IPS DF 6.9 (cell line): ENCODE measurements around the gene RAI14.
"Not testable (repeated sequence)": the region's sequence is repeated elsewhere in the genome, so short reads cannot be mapped to it uniquely, and the experiment has no call there.

ENCODE experiments used
- DNase-seq: peaks from one replicate; pipeline ENCODE4 v3.0.0-alpha.2; 2013; ENCODE audit warnings: low read depth, low spot score
- H3K27ac ChIP-seq: one replicate; pipeline ENCODE4 v1.5.1; 2013; ENCODE audit warnings: low read length, control low read depth
- H3K27me3 ChIP-seq: 2 replicates; pipeline ENCODE4 v1.6.1; 2013; ENCODE audit warnings: mild to moderate bottlenecking, low read length; ENCODE audit not compliant: control insufficient read depth, insufficient read depth
- H3K36me3 ChIP-seq: 2 replicates; pipeline ENCODE4 v1.6.1; 2013; ENCODE audit warnings: low read length; ENCODE audit not compliant: control insufficient read depth, insufficient read depth
- H3K4me1 ChIP-seq: 2 replicates; pipeline ENCODE4 v1.6.1; 2013; ENCODE audit warnings: low read length; ENCODE audit not compliant: control insufficient read depth, insufficient read depth
- H3K4me3 ChIP-seq: 2 replicates; pipeline ENCODE4 v1.5.1; 2013; ENCODE audit warnings: mild to moderate bottlenecking, low read length
- H3K9me3 ChIP-seq: 2 replicates; pipeline ENCODE4 v1.6.1; 2013; ENCODE audit warnings: low read length, inconsistent platforms; ENCODE audit not compliant: control insufficient read depth, insufficient read depth
- WGBS: extraction: QIAGEN DNeasy Blood & Tissue Kit; methylation state at CpG from one replicate; pipeline ENCODE4 v1.1.7; 2013; ENCODE audit warnings: mixed read lengths, missing lambda C conversion rate; ENCODE audit not compliant: insufficient read length, insufficient coverage; 5-methylcytosine and 5-hydroxymethylcytosine counted together

Gene RAI14

DNA sequence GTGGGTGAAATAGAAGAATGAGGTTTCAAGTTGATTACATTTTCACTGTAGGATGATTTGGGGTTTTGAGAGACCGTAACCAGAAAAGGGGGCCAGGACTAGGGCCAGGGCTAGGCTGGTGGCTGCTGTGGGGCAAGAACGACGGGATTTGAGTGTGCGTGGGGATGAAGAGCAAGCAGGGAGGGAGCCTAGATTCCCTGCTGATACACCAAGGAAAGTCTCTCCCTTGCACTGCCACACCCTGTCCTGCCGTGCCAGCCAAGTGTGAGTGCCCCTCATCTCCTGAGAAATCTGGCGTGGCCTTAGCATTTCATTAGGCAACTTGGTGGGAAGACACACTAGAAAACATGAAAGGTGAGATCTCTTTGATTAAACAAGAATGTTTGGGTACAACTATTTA, 42.6 kb downstream of the RAI14 start:
- Histone ChIP-seq H3K27ac (no peak overlapping the region), H3K36me3 (no peaks in the 10 kb centered on the region), H3K4me3 (no peak overlapping the region), H3K9me3 (no peaks in the 10 kb centered on the region), H3K27me3 (no peaks in the 10 kb centered on the region), H3K4me1 (peaks cover 9% of the 10 kb centered on the region)
- WGBS = no CpG with 5 or more reads among the region's 6 CpGs
- DNase-seq = no peak

GRCh38 chr5:34699155-34700077, 43.3 kb downstream of the RAI14 start:
- WGBS = no CpG with 5 or more reads among the region's 9 CpGs

GRCh38 chr5:34700078-34700452, 43.9 kb downstream of the RAI14 start:
- no peaks in the 10 kb centered on the region for H3K36me3 ChIP-seq
- no peak overlapping the region for H3K27ac ChIP-seq
- no peaks in the 10 kb centered on the region for H3K27me3 ChIP-seq
- no peak for DNase-seq
- no peak overlapping the region for H3K4me3 ChIP-seq
- peaks cover 11% of the 10 kb centered on the region for H3K4me1 ChIP-seq
- no CpG with 5 or more reads among the region's 2 CpGs for WGBS
- H3K9me3 ChIP-seq = no peaks in the 10 kb centered on the region

More at GRCh38 chr5:34699155-34700077, 43.3 kb downstream of the RAI14 start:
- Histone ChIP-seq H3K27me3 (no peaks in the 10 kb centered on the region), H3K36me3 (no peaks in the 10 kb centered on the region), H3K4me3 (no peak overlapping the region), H3K27ac (no peak overlapping the region), H3K4me1 (peaks cover 11% of the 10 kb centered on the region), H3K9me3 (no peaks in the 10 kb centered on the region)
- DNase-seq = no peak

DNA sequence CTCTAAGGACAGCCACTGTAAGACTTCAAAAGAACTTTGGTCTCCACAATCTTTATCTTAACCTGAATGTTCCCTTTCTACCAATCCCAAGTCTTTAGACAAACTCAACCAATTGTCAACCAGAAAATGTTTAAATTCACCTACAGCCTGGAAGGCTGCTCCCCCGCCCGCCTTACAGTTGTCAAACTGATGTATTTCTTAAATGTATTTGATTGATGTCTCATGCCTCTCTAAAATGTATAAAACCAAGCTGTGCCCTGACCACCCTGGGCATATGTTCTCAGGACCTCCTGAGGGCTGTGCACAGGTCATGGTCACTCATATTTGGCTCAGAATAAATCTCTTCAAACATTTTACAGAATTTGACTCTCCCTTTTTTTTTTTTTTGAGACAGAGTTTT, 45.3 kb downstream of the RAI14 start:
- H3K4me3 ChIP-seq, DNase-seq, H3K27me3 ChIP-seq, H3K27ac ChIP-seq, H3K36me3 ChIP-seq, H3K9me3 ChIP-seq: not testable (repeated sequence)
- no CpG with 5 or more reads among the region's 2 CpGs for WGBS
- peaks cover 11% of the 10 kb centered on the region for H3K4me1 ChIP-seq

- Histone ChIP-seq H3K27ac (no peak overlapping the region), H3K4me1 (peaks cover 9% of the 10 kb centered on the region; the same call in 1 of the 2 replicates), H3K27me3 (no peaks in the 10 kb centered on the region), H3K4me3 (no peak overlapping the region), H3K36me3 (no peaks in the 10 kb centered on the region; the same call in 1 of the 2 replicates), H3K9me3 (no peaks in the 10 kb centered on the region)
- no CpG with 5 or more reads among the region's 10 CpGs for WGBS
- DNase-seq = no peak
These were observed 47.9 kb downstream of the RAI14 start for GRCh38 chr5:34703767-34704713.

- WGBS = no CpG with 5 or more reads among the region's 1 CpG
- no peaks in the 10 kb centered on the region for H3K27me3 ChIP-seq
- DNase-seq = no peak
- H3K4me3 ChIP-seq = no peak overlapping the region
- H3K27ac ChIP-seq = no peak overlapping the region
- H3K9me3 ChIP-seq = no peaks in the 10 kb centered on the region
- H3K36me3 ChIP-seq = no peaks in the 10 kb centered on the region; the same call in 1 of the 2 replicates
- H3K4me1 ChIP-seq = peaks cover 4% of the 10 kb centered on the region; the same call in 1 of the 2 replicates
These were observed 50.0 kb downstream of the RAI14 start for GRCh38 chr5:34706084-34706483.

- no peaks in the 10 kb centered on the region for H3K27me3 ChIP-seq
- no peak overlapping the region for H3K4me3 ChIP-seq
- H3K9me3 ChIP-seq = no peaks in the 10 kb centered on the region
- no peak overlapping the region for H3K27ac ChIP-seq
- WGBS = 100% methylated on average over 1 of the region's 5 CpGs
- no peaks in the 10 kb centered on the region; the same call in 1 of the 2 replicates for H3K36me3 ChIP-seq
- peaks cover 4% of the 10 kb centered on the region; the same call in 1 of the 2 replicates for H3K4me1 ChIP-seq
- DNase-seq = no peak
These were observed 51.5 kb downstream of the RAI14 start for GRCh38 chr5:34707451-34708107.

GRCh38 chr5:34708777-34709176, 52.6 kb downstream of the RAI14 start:
- Histone ChIP-seq H3K4me1 (peaks cover 4% of the 10 kb centered on the region; the same call in 1 of the 2 replicates), H3K36me3 (no peaks in the 10 kb centered on the region; the same call in 1 of the 2 replicates), H3K27me3 (no peaks in the 10 kb centered on the region), H3K9me3 (no peaks in the 10 kb centered on the region), H3K27ac (no peak overlapping the region), H3K4me3 (no peak overlapping the region)
- no peak for DNase-seq
- no CpG with 5 or more reads among the region's 2 CpGs for WGBS

GRCh38 chr5:34709861-34710673, 53.9 kb downstream of the RAI14 start:
- no CpG with 5 or more reads among the region's 6 CpGs for WGBS
- Histone ChIP-seq H3K36me3 (no peaks in the 10 kb centered on the region; the same call in 1 of the 2 replicates), H3K27me3 (no peaks in the 10 kb centered on the region), H3K9me3 (no peaks in the 10 kb centered on the region), H3K4me3 (no peak overlapping the region), H3K4me1 (peaks cover 2% of the 10 kb centered on the region; the same call in 1 of the 2 replicates), H3K27ac (no peak overlapping the region)
- no peak for DNase-seq
